CD4-positive, alpha-beta T cell treated with Interleukin-6 at 100 ng/mL for 8 hours (primary cell): ENCODE results near the gene USF2.
"Not testable (repeated sequence)": the region's sequence is repeated elsewhere in the genome, so short reads cannot be mapped to it uniquely, and the experiment has no call there.

ENCODE experiments used
- DNase-seq: peaks from one replicate; pipeline ENCODE4 v3.0.0-alpha.2; 2020; ENCODE audit warnings: mixed read lengths, low spot score

The USF2 gene

DNA sequence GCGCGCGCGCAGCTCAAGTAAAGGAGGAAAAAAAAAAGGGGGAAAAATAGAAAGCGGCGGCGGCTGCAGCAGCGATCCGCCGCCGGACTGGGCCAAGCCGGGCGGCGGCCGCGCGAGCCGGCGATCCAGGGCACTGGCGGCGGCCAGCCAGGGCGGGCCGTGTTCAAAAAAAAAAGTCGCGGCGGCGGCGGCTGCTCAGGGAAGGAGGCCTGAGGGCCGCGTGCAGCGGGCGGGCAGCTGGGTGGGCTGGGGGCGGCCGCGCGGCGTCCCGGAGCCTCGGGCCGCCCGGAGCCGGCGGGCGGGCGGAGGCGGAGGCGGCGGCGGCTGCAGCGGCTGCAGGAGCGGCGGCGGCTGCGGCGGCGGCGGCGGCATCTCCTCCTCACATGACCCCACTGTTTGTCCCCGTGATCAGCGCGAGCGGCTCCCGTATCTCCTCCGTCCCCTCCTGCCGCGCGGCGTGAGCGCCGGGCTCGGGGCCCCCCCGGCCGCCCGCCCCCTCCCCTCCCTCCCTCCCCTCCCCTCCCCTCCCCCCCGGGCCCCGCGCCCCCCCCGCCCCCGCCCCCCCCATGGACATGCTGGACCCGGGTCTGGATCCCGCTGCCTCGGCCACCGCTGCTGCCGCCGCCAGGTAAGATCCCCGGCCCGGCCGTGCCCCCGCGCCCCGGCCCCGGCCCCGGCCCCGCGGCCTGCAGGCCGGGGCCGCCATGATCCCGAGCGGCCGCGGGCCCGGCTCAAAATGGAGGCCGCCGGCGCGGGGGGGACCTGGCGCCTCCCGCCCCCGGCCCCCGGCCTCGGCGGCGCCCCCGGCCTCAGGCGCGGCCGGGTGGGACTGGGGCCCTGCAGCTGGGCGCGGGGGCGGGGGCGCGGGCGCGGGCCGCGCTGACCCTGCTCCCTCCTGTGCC lies at the start of gene USF2:
USF2 (plus strand) TSS at position 427 of the 902 bp plus-strand sequence; CDS start at position 567, 140 bp downstream.
- DNase-seq = peak; percentile 55

GRCh38 chr19:35219008-35219407 lies 49.8 kb upstream of the USF2 start:
- no peak for DNase-seq

DNA sequence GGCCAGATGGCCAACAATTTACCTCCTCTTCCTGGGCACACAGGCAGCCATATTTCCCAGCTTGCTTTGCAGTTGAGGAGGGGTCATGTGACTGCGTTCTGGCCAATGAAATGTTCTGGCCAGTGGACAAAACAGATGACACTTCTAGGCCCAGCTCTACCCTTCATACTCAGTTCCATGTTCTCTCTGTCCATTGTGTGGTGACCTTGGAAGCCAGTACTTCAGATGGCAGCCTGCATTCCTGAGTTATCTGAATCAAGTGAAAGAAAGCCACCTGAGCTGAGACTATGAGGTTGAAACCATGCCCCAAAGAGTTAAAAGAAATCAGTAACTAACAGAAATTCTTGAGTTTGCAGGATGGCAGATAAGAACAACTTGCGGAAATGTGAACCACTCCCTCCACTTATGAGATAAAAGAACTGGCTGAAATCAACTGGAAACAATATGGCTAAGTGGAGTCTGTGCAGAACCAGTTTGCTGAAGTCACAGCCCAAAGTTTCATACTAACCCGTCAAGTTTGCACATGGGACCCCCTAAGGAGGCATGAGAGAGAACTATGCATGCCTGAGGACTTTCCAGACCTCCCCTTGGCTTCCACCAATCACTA lies 48.3 kb upstream of the USF2 start:
- no peak for DNase-seq

DNA sequence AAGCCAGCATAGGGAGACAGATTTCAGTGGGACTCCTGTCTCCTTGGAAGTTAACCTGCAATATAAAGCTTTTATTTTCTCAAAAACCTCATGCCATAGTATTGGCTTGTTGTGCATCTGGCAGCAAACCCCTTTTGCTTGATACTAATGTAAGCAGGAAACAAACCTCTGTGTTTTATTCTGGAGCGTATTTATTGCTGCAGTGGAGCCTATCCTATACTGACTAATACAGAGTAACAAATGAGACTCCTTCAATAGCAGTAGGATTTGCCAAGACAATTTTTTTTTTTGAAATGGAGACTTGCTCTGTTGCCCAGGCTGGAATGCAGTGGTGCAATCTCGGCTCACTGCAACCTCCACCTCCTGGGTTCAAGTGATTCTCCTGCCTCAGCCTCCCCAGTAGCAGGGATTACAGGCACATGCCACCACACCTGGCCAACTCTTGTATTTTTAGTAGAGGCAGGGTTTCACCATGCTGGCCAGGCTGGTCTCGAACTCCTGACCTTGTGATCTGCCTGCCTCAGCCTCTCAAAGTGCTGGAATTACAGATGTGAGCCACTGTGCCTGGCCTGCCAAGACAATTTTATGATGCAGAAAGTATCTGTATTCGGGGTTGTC lies 47.7 kb upstream of the USF2 start:
- DNase-seq = not testable (repeated sequence)

DNA sequence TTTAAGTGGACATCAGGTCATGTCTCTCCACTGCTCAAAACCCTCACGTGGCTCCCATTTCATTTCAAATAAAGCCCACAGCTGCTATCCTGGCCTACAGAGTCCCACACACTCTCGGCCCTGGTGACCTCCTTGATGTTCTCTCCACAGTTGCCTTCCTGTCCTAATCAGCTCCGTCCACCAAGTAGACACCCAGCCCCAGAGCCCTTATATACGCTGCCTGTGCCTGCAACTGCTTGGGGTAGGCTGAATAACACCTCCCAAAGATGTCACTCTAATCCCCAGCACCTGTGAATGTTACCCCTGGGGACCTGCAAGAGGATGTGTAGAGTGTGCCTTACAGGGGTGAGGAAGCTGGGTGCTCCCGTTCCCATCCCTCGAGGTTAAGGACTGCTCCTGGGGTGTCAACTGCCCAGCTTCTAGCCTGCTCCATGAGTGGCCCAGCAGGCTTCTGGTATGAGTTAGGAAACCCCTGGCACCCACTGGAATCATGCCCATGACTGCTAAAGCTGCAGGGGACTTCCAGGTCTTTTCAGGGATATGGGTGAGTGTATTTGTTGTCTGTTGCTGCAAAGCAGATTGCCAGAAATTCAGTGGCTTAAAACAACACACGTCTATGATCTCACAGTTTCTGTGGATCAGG lies 46.3 kb upstream of the USF2 start:
- DNase-seq = no peak

GRCh38 chr19:35223084-35223790 lies 45.5 kb upstream of the USF2 start:
- DNase-seq = no peak

GRCh38 chr19:35223862-35224505 lies 44.8 kb upstream of the USF2 start:
- no peak for DNase-seq

GRCh38 chr19:35224681-35225571 lies 43.8 kb upstream of the USF2 start:
- DNase-seq = no peak

DNA sequence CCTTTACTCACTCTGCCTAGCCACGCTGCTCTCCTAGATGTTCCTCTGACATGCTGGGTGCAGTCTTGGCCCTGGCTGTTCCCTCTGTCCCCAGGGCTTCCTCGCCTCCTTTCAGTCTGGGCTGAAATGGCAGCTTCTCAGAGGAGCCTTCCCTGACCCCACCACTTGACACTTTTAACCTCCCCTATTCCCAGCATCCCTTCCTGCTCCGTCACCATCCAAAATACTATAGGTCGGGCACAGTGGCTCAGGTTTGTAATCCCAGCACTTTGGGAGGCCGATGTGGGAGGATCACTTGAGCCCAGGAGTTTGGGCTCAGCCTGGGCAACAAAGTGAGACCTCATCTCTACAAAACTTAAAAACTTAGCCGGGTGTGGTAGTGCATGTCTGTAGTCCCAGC lies 42.8 kb upstream of the USF2 start:
- DNase-seq = no peak

GRCh38 chr19:35226748-35227147 lies 42.0 kb upstream of the USF2 start:
- DNase-seq = no peak

GRCh38 chr19:35228177-35228930 lies 40.4 kb upstream of the USF2 start, which contains the start of gene FAM187B:
Gene FAM187B (minus strand): TSS chr19:35228739. CDS start chr19:35228680, 59 bp downstream.
- DNase-seq = no peak

- DNase-seq = no peak
Observed at GRCh38 chr19:35229601-35230000, 39.2 kb upstream of the USF2 start.

DNA sequence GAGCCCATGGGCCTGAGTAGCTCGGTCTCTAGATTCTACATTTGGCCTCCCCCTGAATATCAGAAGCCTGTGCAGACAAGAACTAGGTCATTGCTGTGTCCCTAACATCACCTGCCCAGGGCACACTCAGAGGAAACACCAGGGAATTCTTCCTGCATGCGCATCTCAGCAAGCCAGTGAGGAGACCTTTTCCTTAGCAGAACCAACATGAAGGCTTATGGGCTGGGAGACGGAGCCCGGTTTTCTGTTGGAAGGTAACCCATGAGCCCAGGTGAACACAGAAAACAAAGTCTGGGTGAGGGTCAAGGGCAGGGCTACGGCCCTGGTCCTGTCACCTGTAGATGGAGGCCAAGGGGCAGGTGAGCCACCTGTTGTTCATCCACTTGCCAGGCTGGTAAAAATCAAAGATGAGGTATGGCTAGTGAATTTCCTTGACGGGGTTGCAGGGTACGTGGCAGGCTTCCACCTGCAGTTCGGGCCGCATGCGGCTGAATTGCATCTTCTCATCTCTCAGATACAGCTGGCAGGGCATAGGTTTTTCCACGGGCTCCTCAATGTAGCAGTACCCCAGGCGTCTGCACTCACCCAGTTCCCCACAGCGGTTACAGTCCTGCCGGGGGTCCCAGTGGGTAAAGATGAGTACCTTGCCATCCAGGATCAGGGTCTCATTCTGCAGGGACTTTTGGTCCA lies 36.7 kb upstream of the USF2 start:
- DNase-seq = no peak

DNA sequence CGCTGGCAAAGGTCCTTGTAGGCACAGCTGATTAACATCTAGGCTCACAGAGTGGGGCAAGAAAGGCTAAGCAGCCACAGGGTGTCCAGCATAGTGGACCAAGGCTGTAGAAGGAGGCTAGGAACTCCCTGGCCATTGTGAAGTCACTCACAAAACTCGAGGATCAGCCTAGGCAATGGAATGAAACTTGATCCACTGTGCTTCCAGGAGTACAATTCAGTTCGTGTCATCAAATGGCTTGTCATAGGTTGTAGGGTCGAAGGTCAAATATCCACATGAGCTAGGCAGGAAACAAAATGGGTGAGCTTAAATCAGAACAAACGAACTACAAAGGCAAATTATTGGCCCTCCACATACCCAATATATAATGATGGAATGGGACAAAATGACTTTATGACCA lies 35.9 kb upstream of the USF2 start:
- no peak for DNase-seq

GRCh38 chr19:35236638-35237400 lies 31.9 kb upstream of the USF2 start:
- peak; percentile 47 for DNase-seq

- DNase-seq = not testable (repeated sequence)
Observed at GRCh38 chr19:35239597-35239996, 29.2 kb upstream of the USF2 start.

GRCh38 chr19:35240327-35240726 lies 28.4 kb upstream of the USF2 start:
- DNase-seq = peak; percentile 59

DNA sequence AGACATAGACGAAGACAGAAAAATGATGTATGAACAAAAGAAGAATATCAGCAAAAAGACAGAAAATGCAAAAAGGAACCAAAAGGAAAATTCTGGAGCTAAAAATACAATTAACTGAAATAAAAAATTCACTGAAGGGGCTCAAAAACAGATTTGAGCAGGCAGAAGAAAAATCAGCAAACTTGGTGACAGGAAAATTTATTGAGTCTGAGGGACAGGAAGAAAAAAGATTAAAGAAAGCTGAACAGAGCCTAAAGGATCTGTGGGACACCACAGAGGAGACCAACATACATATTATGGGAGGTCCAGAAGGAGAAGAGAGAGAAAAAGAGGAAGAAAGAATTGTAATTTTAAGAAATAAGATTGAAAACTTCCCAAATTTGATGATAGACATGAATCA lies 27.3 kb upstream of the USF2 start:
- no peak for DNase-seq
